GM19468 (cell line): ENCODE measurements around the gene P4HTM.
"Not testable (repeated sequence)": the region's sequence is repeated elsewhere in the genome, so short reads cannot be mapped to it uniquely, and the experiment has no call there.

Experiments used
- ATAC-seq: cut with Tn5 transposase; IDR thresholded peaks from one replicate; pipeline ENCODE4 v1.9.1; 2021; ENCODE audit warnings: mild to moderate bottlenecking, moderate library complexity, moderate number of reproducible peaks; ENCODE audit not compliant: unreplicated experiment; ENCODE audit errors: extremely low read depth

The P4HTM gene

GRCh38 chr3:49007771-49008528, 17.9 kb downstream of the P4HTM start:
- ATAC-seq, result no peak

- ATAC-seq, result not testable (repeated sequence)
Observed at GRCh38 chr3:49008627-49009026, 18.6 kb downstream of the P4HTM start.

GRCh38 chr3:49009396-49009795, 19.4 kb downstream of the P4HTM start:
- no peak for ATAC-seq

- no peak for ATAC-seq
Observed at GRCh38 chr3:49012441-49013017, 22.5 kb downstream of the P4HTM start.

- no peak for ATAC-seq
Observed at GRCh38 chr3:49013113-49013737, 23.2 kb downstream of the P4HTM start.

- no peak for ATAC-seq
Observed at GRCh38 chr3:49013738-49014660, 24.0 kb downstream of the P4HTM start.

GRCh38 chr3:49015072-49015471, 25.0 kb downstream of the P4HTM start:
- no peak for ATAC-seq

GRCh38 chr3:49015765-49016164, 25.7 kb downstream of the P4HTM start:
- ATAC-seq, result no peak

GRCh38 chr3:49016414-49017228, 26.6 kb downstream of the P4HTM start:
- no peak for ATAC-seq

- no peak for ATAC-seq
Observed at GRCh38 chr3:49017229-49017970, 27.4 kb downstream of the P4HTM start.

GRCh38 chr3:49017971-49018706, 28.1 kb downstream of the P4HTM start, which contains the start of gene DALRD3:
TSS of gene DALRD3 (minus strand) at chr3:49018580. CDS start at chr3:49018564, 16 bp downstream.
- no peak for ATAC-seq

- no peak for ATAC-seq
Observed at GRCh38 chr3:49018707-49019006, 28.6 kb downstream of the P4HTM start.

GRCh38 chr3:49019941-49020329, 29.9 kb downstream of the P4HTM start:
- ATAC-seq, result no peak

- no peak for ATAC-seq
Observed at GRCh38 chr3:49020330-49021212, 30.5 kb downstream of the P4HTM start.

- peak; percentile 44 for ATAC-seq
Observed at GRCh38 chr3:49021213-49021812, 31.3 kb downstream of the P4HTM start.

GRCh38 chr3:49021813-49022687, 32.0 kb downstream of the P4HTM start, which contains the start of gene NDUFAF3:
TSS of gene NDUFAF3 (plus strand) at chr3:49022121. CDS start at chr3:49022145, 24 bp downstream.
- ATAC-seq, result peak; percentile 29
